Ascending aorta (tissue), 2 donors: ENCODE measurements around the gene TANC1. TPM values are rescaled to one million over a fixed set of nuclear protein-coding genes. Genes with fewer than 3 reads are reported as not detected.

Experiments
- DNase-seq, 2 donors: peaks; one replicate each; pipeline ENCODE4 v3.0.0-alpha.2; 2019; ENCODE audit warnings: low spot score in 2 of 2
- H3K27ac ChIP-seq, 2 donors: fragments of 200-600 bp; sonication (generic); one replicate each; pipeline ENCODE4 v1.5.1; 2016 to 2017; ENCODE audit warnings: mild to moderate bottlenecking in 1 of 2
- H3K27me3 ChIP-seq: fragments of 200-600 bp; sonication (generic); one replicate; pipeline ENCODE4 v1.5.1; 2017
- H3K36me3 ChIP-seq, 2 donors: fragments of 200-600 bp; sonication (generic); one replicate each; pipeline ENCODE4 v1.5.1; 2016
- H3K4me1 ChIP-seq, 2 donors: fragments of 200-600 bp; sonication (generic); one replicate each; pipeline ENCODE4 v1.5.1; 2016 to 2017; ENCODE audit warnings: mild to moderate bottlenecking in 1 of 2
- H3K4me3 ChIP-seq, 2 donors: fragments of 200-600 bp; sonication (generic); one replicate each; pipeline ENCODE4 v1.5.1; 2016 to 2017; ENCODE audit warnings: mild to moderate bottlenecking in 1 of 2
- H3K9me3 ChIP-seq, 2 donors: fragments of 200-600 bp; sonication (generic); one replicate each; pipeline ENCODE4 v1.5.1; 2016
- intact Hi-C: fragments of 100-400 bp; cut with DNase I; formaldehyde crosslinking; loops from one replicate; pipeline ENCODE4 v1.15.1; 2023
- total RNA-seq: library from RNA; depleted of rRNA; stranded (reverse); fragments of >200 nt; gene quantifications from one replicate; pipeline ENCODE4 v1.1.0, GENCODE V29; 2016
- TF ChIP-seq, protein P1 (sequence below), 3 experiments: fragments of 200-600 bp in 2 of 3; fragments of 450-650 bp in 1 of 3; sonication (generic) in 2 of 3; IDR thresholded peaks; one replicate each; pipeline ENCODE4 v1.5.1; 2016 to 2019; ENCODE audit warnings: antibody characterized with exemption in 3 of 3, mild to moderate bottlenecking in 1 of 3, moderate library complexity in 1 of 3

TANC1 gene
- total RNA-seq, 1 donor from 2014 or later, result 45.4 TPM

DNA sequence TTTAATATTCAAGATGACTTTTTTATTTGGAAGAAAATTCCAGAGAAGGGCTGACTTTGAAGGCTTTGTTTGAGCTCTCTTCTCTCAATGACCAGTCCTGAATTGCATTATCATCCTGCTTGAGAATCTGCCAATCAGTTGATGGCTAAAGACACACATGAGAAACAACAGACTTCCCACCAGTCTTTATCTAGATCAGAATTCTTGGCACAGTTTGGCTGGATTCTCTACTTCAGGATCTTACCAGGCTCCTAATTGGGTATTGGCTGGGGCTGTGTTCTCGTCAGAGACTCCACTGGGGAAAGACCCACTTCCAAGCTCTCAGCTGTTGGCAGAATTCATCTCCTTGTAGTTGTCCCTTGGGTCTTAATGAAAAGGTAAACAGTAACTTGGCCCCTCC, 232.1 kb downstream of the TANC1 start:
- no peaks in the 10 kb centered on the region for H3K27me3 ChIP-seq
- H3K27ac ChIP-seq, result peak overlapping the region; percentile 57 to 76
- peaks cover 14 to 32% of the 10 kb centered on the region in 2 donors for H3K36me3 ChIP-seq
- TF ChIP-seq, protein P1, sequence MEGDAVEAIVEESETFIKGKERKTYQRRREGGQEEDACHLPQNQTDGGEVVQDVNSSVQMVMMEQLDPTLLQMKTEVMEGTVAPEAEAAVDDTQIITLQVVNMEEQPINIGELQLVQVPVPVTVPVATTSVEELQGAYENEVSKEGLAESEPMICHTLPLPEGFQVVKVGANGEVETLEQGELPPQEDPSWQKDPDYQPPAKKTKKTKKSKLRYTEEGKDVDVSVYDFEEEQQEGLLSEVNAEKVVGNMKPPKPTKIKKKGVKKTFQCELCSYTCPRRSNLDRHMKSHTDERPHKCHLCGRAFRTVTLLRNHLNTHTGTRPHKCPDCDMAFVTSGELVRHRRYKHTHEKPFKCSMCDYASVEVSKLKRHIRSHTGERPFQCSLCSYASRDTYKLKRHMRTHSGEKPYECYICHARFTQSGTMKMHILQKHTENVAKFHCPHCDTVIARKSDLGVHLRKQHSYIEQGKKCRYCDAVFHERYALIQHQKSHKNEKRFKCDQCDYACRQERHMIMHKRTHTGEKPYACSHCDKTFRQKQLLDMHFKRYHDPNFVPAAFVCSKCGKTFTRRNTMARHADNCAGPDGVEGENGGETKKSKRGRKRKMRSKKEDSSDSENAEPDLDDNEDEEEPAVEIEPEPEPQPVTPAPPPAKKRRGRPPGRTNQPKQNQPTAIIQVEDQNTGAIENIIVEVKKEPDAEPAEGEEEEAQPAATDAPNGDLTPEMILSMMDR (IDR thresholded peaks at IDR 0.05), result no peak
- DNase-seq, result no peak
- no peak overlapping the region for H3K4me3 ChIP-seq
- peaks cover 3 to 30% of the 10 kb centered on the region in 2 donors for H3K4me1 ChIP-seq
- H3K9me3 ChIP-seq, result no peaks in the 10 kb centered on the region
- intact Hi-C loops, result no loop called here

DNA sequence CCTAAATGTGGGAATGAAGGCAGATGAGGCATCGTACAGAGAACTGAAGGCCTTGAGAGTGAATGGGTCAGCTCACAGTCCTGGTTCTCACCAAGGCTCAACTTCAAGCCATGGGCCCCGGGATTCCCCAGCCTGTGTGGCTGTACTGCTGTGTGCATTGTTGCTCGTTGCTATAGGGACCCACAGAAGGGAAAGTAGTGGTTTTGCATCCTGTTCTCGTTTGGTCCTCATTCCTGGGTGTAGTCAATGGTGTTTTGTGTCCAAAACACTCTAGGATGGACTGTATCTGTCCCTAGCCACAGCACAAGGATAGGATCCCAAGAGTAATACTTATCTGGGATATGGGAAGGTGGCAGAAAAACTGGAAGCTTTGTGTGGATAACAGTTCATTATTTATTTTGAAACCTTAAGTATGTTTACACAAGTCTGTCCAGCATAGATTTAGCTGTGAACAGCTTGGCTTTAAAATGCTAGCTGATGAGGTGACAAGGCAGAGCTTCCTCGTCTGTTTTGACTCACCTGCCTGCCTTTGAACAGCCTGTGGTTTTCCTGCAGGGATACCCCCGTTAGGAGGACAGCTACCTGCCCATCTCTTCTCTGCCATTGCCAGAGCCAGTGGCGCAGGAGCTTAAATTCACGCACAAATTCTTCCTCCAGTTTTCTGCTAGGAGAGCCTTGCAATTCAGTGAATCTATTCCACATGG, 233.1 kb downstream of the TANC1 start:
- H3K4me1 ChIP-seq, result peaks cover 3 to 30% of the 10 kb centered on the region in 2 donors
- no peak overlapping the region for H3K4me3 ChIP-seq
- H3K27ac ChIP-seq, result peak overlapping the region; percentile 57 to 76
- peaks cover 21 to 32% of the 10 kb centered on the region in 2 donors for H3K36me3 ChIP-seq
- no peaks in the 10 kb centered on the region for H3K27me3 ChIP-seq
- no peaks in the 10 kb centered on the region for H3K9me3 ChIP-seq
- intact Hi-C loops, result no loop called here
- no peak for DNase-seq
- TF ChIP-seq, protein P1 (IDR thresholded peaks at IDR 0.05), result no peak

DNA sequence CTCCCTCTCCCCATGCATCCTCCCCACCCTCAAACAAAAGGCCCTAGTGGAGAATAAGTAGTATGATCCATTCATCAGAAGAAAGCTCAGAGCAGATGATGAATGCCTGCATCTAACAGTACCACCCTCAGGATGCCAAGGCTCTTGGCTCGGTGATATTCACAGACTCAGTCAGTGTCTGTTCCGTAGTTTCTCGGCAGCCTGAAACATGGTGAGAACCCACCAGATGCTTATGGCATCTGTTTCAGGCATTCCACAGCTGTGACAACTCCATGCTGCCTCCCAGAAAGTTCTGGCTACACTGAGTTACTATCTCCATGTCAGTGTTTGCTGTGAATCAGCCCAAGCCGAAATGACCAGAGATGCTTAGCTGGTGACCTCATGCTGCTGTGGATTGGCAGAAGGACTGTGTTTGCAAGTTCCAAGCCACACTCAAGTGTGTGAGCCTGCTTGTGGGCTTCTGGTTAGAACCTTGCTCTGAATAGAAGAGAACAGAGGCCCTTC, 234.2 kb downstream of the TANC1 start:
- Histone ChIP-seq H3K4me1 (peaks cover 3 to 30% of the 10 kb centered on the region in 2 donors), H3K36me3 (peaks cover 17 to 23% of the 10 kb centered on the region in 2 donors), H3K27ac (peak overlapping the region; percentile 57 to 76), H3K9me3 (no peaks in the 10 kb centered on the region), H3K4me3 (no peak overlapping the region), H3K27me3 (no peaks in the 10 kb centered on the region)
- peak; percentile 34 to 91 for DNase-seq
- intact Hi-C loops, result no loop called here
- TF ChIP-seq, protein P1 (IDR thresholded peaks at IDR 0.05), result peak in 1 of 3 experiments; percentile 19

DNA sequence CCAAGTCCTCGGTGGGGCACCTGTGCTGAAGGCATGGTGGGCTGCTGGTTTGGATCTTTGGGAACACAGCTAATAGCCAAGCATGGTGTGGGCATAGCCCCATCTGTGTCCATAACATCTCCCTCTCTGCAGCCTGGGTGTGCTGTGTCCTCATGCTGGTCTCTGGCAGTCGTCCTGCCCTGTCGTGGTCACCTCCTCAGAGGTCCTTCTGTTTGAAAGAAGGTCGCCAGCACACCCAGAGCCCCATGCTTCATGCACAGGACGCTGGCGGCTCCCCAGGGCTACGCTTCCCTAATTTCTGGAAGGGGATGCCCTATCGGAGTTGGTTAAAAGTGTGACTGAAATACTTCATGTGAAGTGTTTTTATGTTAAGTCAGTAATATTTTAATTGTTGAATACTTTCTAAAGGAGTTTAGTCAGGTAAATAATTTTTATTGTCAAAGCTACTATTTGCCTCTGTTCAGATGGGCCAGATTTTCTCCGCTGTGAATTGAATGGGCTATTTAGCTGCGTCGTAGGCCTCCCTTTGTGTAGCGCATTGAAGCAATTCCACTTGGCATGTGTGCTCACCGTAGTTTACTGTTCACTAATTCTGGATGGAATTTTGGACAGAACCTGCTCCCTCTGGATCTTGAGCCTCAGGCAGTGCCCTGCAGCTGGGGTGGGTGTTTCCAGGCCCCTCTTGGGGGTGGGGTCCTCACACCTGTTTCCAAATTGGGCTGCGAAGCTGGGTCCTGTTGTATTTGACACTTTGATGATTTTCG, 236.1 kb downstream of the TANC1 start:
- H3K4me3 ChIP-seq, result no peak overlapping the region
- peaks cover 10 to 13% of the 10 kb centered on the region in 2 donors for H3K36me3 ChIP-seq
- DNase-seq, result no peak
- H3K9me3 ChIP-seq, result no peaks in the 10 kb centered on the region
- intact Hi-C loops, result no loop called here
- H3K27ac ChIP-seq, result peak overlapping the region; percentile 37 to 76
- no peaks in the 10 kb centered on the region for H3K27me3 ChIP-seq
- TF ChIP-seq, protein P1 (IDR thresholded peaks at IDR 0.05), result no peak
- peaks cover 3 to 30% of the 10 kb centered on the region in 2 donors for H3K4me1 ChIP-seq

DNA sequence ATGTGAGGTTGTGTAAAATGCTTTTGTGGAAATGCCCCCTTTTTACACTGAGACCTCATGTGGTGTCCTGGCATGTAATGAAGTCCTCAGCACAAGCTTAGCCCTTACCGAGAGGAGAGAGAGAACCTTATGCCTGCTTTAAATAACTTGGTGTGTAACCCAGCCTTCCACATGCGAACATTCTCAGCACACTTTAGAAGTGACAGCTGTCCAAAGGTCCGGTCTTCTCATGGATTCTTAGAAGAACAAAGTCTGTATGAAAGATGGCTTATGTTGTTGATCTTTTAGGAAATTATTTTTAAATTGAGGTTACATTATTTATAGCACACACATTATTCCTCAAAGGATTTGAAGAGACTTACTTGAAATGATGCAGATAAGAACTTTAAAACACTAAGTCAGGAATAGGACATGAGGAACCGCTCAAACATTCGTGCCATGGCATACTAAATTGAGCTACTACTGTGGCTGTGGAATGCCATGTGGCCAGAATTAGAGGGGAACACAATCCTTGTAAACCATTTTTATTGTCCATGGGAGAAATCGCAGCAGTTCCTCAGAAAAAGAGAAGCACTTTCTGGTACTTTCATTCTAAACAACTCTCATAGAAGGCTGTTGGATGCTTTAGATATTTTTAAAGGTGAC, 238.4 kb downstream of the TANC1 start:
- no peak overlapping the region for H3K4me3 ChIP-seq
- H3K9me3 ChIP-seq, result no peaks in the 10 kb centered on the region
- H3K36me3 ChIP-seq, result peaks cover 10 to 13% of the 10 kb centered on the region in 2 donors
- no peak for DNase-seq
- intact Hi-C loops, result no loop called here
- peaks cover 3 to 24% of the 10 kb centered on the region in 2 donors for H3K4me1 ChIP-seq
- peak overlapping the region in 1 of 2 donors; percentile 50 for H3K27ac ChIP-seq
- TF ChIP-seq, protein P1 (IDR thresholded peaks at IDR 0.05), result no peak
- H3K27me3 ChIP-seq, result no peaks in the 10 kb centered on the region
